GM19328 (cell line): ENCODE data around the gene CCSER1.
"Not testable (repeated sequence)": the region's sequence is repeated elsewhere in the genome, so short reads cannot be mapped to it uniquely, and the experiment has no call there.

Experiments
- ATAC-seq: cut with Tn5 transposase; IDR thresholded peaks from one replicate; pipeline ENCODE4 v1.9.1; 2021; ENCODE audit warnings: mild to moderate bottlenecking, moderate library complexity; ENCODE audit not compliant: unreplicated experiment

Gene CCSER1

GRCh38 chr4:90425893-90426292, 298.7 kb downstream of the CCSER1 start:
- no peak for ATAC-seq

- no peak for ATAC-seq
Measured at GRCh38 chr4:90438522-90438921, 311.3 kb downstream of the CCSER1 start.

- no peak for ATAC-seq
Measured at GRCh38 chr4:90441770-90442169, 314.6 kb downstream of the CCSER1 start.

- no peak for ATAC-seq
Measured at GRCh38 chr4:90442619-90443018, 315.4 kb downstream of the CCSER1 start.

- no peak for ATAC-seq
Measured at GRCh38 chr4:90443231-90443630, 316.0 kb downstream of the CCSER1 start.

GRCh38 chr4:90444904-90445303, 317.7 kb downstream of the CCSER1 start:
- no peak for ATAC-seq

- ATAC-seq = no peak
Measured at GRCh38 chr4:90445380-90445779, 318.2 kb downstream of the CCSER1 start.

- ATAC-seq = no peak
Measured at GRCh38 chr4:90449626-90450025, 322.4 kb downstream of the CCSER1 start.

- ATAC-seq = no peak
Measured at GRCh38 chr4:90456891-90457290, 329.7 kb downstream of the CCSER1 start.

GRCh38 chr4:90457817-90458216, 330.6 kb downstream of the CCSER1 start:
- no peak for ATAC-seq

- ATAC-seq = no peak
Measured at GRCh38 chr4:90458576-90458975, 331.4 kb downstream of the CCSER1 start.

- no peak for ATAC-seq
Measured at GRCh38 chr4:90474484-90474883, 347.3 kb downstream of the CCSER1 start.

GRCh38 chr4:90476019-90476418, 348.8 kb downstream of the CCSER1 start:
- ATAC-seq = no peak

GRCh38 chr4:90476586-90476985, 349.4 kb downstream of the CCSER1 start:
- no peak for ATAC-seq

- not testable (repeated sequence) for ATAC-seq
Measured at GRCh38 chr4:90484894-90485293, 357.7 kb downstream of the CCSER1 start.

- no peak for ATAC-seq
Measured at GRCh38 chr4:90486346-90486745, 359.2 kb downstream of the CCSER1 start.

GRCh38 chr4:90495211-90495610, 368.0 kb downstream of the CCSER1 start:
- ATAC-seq = no peak

GRCh38 chr4:90495936-90496335, 368.7 kb downstream of the CCSER1 start:
- no peak for ATAC-seq

GRCh38 chr4:90498175-90498574, 371.0 kb downstream of the CCSER1 start:
- ATAC-seq = no peak

- ATAC-seq = no peak
Measured at GRCh38 chr4:90503677-90504076, 376.5 kb downstream of the CCSER1 start.

- ATAC-seq = no peak
Measured at GRCh38 chr4:90515191-90515590, 388.0 kb downstream of the CCSER1 start.

GRCh38 chr4:90528551-90528950, 401.4 kb downstream of the CCSER1 start:
- no peak for ATAC-seq

GRCh38 chr4:90536408-90536807, 409.2 kb downstream of the CCSER1 start:
- ATAC-seq = no peak

GRCh38 chr4:90537491-90537890, 410.3 kb downstream of the CCSER1 start:
- ATAC-seq = no peak
